GM18519 (cell line): ENCODE results near the gene ARPC2.
A peak's percentile ranks its signal among the peaks of the same experiment; 100 is the strongest.
"Not testable (repeated sequence)": the region's sequence is repeated elsewhere in the genome, so short reads cannot be mapped to it uniquely, and the experiment has no call there.

Experiments used
- ATAC-seq: cut with Tn5 transposase; IDR thresholded peaks from one replicate; pipeline ENCODE4 v1.9.1; 2021; ENCODE audit warnings: mild to moderate bottlenecking, moderate library complexity; ENCODE audit not compliant: unreplicated experiment, low FRiP score

The ARPC2 gene

DNA sequence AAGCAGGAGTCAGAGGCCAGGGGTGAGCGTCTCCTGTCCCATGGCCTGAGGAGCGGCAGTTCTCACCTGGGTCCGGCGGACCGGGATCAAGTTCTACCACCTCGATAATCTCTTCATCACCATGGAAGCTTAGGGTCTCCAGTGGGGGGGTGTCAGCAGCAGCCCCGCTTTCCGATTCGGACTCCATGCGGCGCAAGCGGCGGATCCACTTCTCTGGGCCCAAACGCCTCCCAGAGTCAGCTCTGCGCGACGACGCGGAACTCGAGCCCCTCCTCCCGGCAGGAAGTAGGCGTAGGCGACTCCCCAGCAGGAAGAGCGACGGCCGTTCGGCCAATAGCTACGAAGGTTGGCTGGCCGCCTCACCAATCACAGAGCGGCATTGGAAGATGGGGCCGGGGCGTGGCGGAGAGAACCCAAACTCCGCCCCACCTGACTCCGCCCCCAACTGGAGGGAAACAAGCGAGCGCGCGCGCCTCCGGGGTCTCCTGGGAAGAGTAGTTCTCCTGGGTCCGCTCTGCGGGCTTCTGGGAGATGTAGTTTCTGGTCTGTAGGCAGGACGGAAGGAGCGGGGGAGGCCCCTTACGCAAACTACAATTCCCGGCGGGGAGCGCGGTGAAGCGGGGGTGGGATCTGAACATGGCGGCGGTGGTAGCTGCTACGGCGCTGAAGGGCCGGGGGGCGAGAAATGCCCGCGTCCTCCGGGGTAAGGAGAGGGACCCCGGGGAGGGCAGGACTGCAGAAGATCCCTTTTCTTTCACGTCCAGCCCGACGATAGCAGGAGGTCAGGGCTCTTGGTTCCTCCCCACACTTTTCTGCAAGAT is 53.1 kb downstream of the ARPC2 start, which contains the start of the genes AAMP and PNKD:
AAMP (minus strand) TSS at position 238 of the 821 bp plus-strand sequence; CDS start at position 187, 51 bp downstream.
PNKD (plus strand) TSS at position 620 of the 821 bp plus-strand sequence; CDS start at position 637, 17 bp downstream.
- peak; percentile 83 for ATAC-seq

DNA sequence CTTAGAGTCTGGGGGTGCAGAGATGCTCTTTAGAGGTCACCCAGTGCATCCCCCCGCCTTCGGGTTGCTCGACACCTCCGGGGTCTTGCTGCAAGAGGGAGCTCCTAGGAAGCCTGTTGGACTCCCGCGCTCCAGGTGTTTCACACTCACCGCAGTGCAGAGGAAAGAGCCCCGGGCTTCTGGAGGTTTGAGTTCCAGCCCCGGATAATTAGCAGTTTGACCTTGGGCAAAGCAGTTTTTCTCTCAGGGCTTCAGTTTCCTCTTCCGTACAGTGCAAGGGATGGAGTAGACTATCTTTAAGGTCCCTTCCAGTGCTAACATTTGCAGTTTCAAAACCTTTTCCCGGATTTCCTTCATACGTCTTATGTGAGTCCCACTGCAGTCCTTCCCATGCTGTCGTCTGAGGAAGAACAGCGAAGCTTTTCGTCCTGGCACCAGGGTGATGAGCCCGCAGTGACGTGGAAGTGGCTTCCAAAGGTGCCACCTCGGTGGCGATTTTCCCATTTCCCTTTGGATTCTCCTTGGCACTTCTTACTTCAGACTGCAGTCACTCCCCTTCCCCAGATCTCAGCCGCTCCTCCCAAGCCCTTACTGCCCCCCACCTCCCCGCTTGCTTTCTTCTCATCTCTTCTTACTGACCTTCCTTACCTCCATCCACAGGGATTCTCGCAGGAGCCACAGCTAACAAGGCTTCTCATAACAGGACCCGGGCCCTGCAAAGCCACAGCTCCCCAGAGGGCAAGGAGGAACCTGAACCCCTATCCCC is 53.9 kb downstream of the ARPC2 start:
- ATAC-seq = no peak

DNA sequence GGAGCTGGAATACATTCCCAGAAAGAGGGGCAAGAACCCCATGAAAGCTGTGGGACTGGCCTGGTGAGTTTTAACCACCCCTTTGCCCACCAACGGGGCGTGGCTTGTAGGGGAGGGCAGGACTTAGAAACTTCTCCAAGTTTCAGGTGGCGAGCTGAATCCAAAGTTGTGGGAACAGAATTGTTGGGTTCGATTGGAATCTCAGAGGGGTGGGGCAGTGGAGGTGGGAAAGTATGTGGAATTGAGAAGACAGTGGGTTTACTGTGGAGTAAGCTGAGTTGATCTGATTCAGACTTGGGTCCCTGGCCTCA is 54.5 kb downstream of the ARPC2 start:
- ATAC-seq = no peak

DNA sequence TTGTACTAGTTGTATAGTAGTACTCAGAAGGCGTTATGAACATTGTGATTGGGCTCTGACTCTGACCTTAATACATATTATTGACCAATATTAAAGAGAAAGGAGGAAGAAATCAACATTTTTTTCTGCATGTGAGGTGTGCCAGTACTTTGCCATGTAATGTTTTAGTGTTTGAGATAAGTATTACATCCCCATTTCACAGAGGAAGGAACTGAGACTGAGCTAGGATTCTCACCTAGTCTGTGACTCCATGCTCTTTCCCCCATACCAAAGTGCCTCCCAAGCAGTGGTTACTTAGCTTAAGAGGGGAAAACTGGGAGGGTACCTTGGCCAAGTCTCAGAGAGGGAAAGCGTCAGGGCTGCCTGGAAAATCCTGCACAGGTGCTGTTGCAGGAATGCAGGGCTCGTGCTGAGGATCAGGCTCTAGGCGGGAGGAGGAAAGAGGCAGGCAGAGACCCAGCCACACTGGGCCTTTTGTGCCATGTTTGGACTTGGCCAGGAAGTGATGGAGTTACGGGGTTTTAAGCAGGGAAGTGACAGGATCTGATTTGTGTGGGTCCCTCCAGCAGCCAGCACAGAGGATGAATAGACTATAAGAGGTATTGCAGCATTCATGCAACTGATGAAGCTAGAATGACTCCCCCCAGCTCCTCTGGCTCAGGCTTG is 55.0 kb downstream of the ARPC2 start:
- ATAC-seq = no peak

DNA sequence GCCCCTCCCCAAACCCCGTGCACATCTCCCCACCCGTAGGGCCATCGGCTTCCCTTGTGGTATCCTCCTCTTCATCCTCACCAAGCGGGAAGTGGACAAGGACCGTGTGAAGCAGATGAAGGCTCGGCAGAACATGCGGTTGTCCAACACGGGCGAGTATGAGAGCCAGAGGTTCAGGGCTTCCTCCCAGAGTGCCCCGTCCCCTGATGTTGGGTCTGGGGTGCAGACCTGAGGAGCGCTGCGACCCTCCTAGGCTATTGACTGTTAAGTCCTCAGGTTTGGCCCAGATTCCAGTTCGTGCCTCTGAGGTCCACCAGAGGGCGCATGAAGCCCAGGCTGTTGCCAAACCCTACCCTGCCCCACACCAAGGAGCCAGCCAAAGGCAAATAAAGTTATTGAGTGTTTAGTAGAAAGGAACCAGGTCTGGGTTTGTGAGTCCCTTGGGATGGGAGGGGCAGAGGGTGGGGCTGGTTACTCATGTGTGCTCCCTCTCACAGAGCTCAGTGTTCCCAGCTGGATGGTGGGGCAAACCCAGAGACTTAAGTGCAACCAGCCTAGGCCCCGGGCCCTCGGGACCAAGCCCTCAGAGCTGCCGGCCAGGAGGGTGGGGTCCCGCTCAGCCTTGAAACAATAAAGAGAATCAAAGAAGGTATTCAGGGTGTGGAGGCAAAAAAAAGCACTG is 55.7 kb downstream of the ARPC2 start:
- ATAC-seq = no peak

DNA sequence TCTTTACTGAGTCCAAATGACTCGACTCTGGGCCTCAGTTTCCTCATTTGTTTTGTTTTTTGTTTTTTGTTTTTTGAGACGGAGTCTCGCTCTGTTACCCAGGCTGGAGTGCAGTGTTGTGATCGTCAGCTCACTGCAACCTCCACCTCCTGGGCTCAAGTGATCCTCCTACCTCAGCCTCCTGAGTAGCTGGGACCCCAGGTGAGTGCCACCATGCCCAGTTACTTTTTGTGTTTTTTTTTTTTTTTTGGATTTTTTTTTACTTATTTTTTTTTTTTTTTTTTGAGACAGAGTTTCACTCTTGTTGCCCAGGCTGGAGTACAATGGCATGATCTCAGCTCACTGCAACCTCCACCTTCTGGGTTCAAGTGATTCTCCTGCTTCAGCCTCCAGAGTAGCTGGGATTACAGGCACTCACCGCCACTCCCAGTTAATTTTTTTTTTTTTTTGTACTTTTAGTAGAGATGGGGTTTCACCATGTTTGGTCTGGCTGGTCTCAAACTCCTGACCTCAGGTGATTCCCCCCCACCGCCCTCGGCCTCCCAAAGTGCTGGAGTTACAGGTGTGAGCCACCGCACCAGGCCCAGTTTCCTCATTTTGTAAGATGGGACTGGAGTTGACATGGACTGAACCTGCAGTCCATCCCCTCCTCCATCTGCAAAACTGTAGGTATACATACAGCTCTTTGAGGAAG is 56.4 kb downstream of the ARPC2 start:
- ATAC-seq = not testable (repeated sequence)

DNA sequence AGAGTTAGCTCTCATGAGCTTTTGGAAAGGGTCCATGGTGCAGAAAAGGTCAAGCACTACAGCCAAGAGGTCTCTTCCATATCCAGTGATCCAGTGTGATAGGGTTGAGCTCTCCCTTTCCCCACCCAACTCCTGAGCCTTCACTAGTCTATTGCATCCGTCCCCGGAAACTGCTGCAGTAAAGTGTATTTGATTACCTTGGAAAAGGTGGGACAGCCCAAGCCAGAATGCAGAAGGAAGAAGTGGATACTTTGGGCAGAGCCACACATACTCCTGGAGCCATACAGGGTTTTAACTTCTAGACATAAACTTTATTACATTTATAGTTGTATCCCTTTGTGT is 56.9 kb downstream of the ARPC2 start:
- no peak for ATAC-seq

DNA sequence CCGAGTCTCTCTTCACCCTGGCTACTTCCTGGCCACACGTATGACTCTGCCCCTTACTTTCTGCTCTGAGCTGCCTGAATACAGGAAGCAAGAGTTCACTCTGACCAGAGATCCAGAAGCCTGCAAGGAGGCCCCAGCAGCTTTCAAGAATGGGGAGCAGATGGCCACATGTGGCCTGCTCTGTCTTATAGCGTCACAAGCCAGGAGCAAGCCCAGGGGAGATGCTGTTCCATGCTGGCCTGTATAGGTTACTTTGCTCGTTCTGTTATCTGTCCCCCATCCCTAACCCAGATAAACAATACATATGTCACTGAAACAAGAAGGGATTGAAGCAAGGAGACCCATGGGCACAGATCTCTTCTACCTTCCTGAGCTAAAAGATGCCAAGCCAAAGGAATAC is 57.6 kb downstream of the ARPC2 start:
- no peak for ATAC-seq

DNA sequence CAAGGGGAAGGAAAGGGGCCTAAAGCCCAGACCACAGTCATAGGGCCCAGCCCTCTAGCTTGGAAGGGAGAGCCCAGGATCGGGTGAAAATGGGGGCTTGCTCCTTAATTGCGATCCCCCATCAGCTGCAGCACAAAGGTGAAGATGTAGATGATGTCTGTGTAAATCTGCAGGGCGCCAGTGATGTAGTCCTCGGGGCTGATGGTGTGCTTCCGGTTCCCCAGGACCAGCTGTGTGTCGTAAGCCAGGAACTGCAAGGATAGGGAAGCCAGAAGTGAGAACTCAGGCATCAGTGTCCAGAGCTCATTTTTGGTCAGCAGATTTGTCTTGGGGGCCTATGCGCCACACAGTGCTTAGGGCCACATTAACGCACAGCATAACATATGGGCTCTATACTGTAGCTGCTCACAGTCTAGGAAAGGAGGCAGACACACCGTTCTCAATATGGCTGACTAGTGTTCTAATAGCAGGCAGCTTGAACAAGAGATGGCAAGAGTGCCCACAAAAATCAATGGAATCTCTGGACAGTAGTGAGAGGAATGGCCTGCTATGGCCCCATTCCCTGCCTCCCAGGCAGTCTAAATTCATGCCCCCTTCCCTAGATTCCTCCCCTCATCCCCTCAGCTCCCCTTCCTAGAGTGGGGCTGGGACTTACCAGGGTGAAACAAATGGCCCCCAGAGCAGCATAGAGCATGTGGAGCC is 58.5 kb downstream of the ARPC2 start:
- ATAC-seq = no peak

DNA sequence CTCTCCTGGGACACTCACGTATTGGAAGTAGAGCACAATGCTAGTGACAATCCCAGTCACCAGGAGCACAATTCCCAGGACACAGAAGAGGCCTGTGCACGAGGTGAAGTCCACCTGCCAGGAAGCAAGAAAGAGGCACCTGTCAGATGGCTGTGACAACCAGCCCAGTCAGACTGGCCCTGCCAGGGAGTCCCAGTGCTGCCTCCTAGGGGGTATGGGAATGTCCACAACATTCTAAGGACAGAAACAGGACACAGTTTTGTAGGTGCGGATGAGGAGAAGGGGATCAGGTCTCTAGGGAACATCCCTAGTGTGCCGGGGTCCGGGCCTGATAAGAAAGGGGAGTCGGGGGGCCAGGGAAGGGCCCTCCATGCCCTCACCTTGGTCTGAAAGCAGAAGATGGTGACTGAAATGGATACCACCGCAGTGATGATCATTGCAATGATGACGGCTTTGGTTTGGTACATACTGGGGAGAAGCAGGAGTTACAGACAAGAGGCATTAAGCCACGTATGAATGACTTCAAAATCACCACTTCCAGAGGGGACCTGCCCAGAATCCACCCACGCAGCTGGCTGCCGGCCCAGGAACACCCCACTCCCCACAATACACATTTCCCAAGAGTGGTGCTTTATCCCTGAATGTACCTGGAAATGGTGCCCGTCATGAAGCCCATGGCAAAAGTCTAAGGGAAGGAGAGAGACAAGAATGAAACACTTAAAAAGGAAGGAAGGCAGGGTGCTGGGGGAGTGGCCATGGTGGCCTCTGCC is 60.2 kb downstream of the ARPC2 start:
- ATAC-seq = no peak

DNA sequence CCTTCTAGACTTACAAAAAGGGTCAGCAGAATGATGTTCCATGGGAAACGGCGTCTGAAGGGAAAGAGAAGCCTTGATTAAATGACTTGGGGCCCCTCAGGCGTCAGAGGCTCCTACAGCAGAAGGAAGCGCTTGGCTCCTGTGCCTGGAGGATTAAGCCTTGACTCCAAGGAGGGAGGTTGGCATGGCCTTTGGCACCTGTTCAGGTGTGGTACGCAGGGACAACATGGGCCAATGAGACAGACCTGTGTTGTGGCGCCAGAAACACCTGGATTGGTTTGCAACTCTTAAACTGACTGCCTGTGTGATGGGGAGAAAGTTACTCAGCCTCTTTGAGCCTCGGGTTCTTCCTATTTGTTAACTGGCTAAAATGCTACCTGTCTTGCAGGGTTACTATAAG is 60.9 kb downstream of the ARPC2 start:
- no peak for ATAC-seq

DNA sequence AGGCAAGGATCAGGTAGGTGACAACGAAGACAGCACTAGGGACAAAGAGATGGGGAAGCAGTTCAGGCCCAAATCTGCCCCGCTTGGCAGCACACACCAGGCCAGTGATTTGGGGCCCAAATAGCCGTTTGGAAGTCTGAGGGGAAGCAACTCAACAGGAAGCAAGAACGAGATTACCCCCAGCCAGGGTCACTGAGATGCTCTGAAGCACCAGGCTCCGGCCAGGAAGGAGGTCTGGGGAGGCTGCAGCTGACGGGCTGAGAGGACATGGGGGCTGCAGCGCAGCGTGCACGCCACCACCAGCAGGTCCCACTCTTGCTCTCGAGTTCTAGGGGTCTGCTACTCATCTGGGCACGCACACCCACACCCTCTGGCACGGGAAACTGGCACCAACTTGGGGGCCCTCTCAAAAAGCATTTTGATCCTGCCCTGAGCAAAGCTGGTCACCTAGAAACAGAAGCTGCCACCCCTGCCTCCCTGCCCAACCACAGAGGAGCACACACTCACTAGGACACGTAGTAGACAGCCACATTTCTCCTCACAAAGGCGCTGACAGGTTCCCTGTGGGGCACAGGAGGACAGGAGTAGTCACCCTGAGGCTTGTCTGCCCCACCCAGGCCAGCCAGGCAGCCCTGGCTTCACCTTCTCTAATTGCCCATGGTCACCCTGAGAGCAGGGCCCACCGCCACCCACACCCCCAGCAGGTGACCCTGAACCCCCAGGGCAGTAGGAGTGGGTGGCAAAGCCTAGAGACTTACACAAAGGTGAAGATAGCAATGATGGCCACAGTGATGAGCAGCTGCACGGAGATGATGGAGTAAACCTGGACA is 61.8 kb downstream of the ARPC2 start:
- ATAC-seq = no peak

DNA sequence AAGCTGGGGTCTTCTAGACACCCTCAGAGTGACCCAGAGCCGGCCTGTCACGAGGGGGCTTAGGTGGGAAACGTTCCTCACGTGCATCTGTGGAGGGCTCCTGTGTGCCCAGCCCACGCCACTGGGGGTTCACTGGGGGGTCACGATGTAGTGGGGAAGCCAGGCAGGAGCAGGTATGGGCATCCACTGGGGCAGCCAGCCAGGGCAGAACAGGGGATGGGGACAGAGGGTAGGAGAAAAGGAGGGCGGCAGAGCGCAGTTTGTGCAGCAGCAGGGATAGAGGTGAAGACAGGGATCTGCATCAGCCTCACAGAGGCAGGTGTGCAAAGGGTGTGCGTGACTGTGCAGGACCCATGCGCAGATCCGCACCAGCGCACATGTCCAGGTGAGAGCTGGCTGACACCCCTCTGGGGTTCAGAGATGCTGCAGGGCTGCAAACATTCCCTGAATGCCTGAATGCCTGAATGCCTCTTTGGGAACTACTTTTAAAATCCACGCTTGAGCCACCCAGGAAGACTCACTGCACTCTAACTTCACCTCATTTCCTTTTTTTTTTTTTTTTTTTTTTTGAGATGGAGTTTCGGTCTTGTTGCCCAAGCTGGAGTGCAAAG is 63.4 kb downstream of the ARPC2 start:
- no peak for ATAC-seq

DNA sequence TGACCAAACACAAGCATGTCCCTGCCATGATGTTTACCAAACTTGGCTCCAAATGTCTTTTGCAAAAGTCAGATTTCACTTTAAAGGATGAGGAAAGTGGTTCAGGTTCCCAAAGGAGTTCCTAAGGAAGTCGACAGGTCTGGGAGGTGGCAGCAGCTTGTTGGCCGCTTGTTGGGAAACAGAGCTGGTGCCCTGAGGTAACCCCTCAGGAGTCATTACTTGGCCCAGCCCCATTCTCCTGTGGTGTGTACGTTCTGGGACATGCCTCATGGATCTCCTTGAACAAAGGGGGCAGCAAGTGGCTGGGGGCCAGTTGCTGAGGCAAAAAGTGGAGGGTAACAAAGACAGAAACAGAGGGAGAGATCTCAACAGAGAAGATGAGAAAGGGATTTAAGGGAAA is 64.5 kb downstream of the ARPC2 start:
- ATAC-seq = no peak

DNA sequence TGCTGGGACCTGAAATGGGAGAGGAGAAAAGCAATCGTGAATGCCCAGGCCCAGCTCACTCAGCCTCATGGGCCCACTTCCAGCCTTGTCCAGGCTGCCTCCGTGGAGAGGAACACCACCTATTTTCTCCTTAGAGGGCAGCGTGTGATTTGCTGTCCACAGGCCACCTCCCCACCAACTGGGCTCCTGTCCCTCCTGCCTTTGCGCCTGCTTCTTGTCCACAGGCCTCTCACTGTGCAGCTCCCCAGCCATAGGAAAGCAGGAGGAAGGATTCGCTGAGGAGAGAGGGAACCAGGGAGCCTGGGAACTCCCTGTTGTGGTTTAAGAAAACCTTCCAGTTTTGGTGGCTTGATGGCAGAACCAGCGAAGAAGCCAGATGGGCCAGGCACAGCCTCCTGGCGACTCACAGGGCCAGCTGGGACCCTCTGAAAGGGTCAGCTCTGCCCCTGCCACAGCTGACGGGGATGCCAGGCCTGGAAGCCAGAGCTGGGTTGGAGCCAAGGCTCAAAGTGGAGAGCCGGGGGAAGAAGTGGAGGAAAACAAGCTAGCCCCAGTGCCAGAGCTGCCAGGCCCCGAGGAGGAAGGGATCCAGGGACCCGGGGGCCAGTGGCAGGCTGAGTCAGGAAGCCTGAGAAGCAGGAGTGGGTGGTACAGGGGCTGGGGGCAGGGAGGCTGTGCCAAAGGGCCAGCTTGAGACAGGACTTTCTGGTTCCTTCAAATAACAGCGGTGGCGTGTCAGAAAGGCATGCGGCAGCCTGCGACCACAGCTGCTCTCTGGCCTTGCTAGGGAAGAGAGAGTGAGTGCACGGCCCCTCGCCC is 65.4 kb downstream of the ARPC2 start:
- ATAC-seq = no peak

DNA sequence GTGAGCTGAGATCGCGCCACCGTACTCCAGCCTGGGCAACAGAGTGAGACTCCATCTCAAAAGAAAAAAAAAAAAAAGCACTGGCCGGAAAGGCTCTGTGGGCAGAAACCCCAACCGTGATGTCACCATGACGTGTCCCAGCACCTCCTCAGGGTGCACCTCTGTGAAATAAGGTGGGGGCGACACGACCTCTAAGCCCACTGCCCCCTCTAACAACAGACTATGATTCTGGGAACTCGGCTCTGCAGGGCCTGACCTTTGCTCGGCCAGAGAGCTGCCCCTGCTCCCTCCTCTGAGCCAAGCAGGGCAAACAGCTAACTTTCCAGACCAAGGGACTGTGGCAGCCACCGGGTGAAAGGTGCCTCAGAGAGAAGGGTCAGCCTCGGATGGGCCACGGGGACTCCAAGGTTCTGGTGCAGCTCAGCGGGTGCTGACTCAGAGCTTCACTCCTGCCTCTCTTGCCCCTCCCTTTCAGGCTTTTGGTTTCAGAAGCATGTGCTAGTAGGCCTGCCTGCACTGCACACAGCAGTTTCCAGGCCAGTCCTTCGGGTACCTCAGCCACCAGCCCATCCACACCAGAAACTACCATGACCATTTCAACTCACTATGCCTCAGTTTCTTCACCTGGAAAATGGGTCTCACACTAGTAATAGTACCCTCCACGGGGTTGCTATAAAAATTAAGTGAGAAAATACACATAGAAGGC is 67.3 kb downstream of the ARPC2 start:
- peak; percentile 37 for ATAC-seq
